ENCODE data around the gene KRTAP5-2. TPM values are rescaled to one million over a fixed set of nuclear protein-coding genes. Genes with fewer than 3 reads are reported as not detected.

The KRTAP5-2 gene
- total and polyA plus RNA-seq, 2 experiments from 2014 or later: not detected

GRCh38 chr11:1636291-1636950, 38.3 kb upstream of the KRTAP5-2 start:
- H3K27me3 ChIP-seq (replicated peaks; ENCODE audit: insufficient read depth): peaks cover 65% of the 10 kb centered on the region
- no peaks in the 10 kb centered on the region for H3F3A ChIP-seq (ENCODE audit: insufficient read depth)
- no peaks in the 10 kb centered on the region for H3K9me2 ChIP-seq (ENCODE audit: insufficient read depth)
- no peak overlapping the region for H3K4me2 ChIP-seq (ENCODE audit: unreplicated experiment)
- H3K36me3 ChIP-seq (ENCODE audit: low read depth): no peaks in the 10 kb centered on the region
- 57 to 60% methylated on average over 19 of the region's 19 CpGs for WGBS, 2 experiments (ENCODE audit: low coverage in 1 of 2, low lambda C conversion rate in 2 of 2, missing lambda C conversion rate in 2 of 2)
- H3K9ac ChIP-seq: no peak overlapping the region
- H3K79me2 ChIP-seq (ENCODE audit: insufficient read depth): no peaks in the 10 kb centered on the region
- in situ Hi-C loops (cut with MboI): no loop called here
- H3K27ac ChIP-seq: no peak overlapping the region
- no peaks in the 10 kb centered on the region for H3K9me3 ChIP-seq (ENCODE audit: low read depth)
- H4K20me1 ChIP-seq (ENCODE audit: insufficient read depth): no peaks in the 10 kb centered on the region
- H2AFZ ChIP-seq: no peak overlapping the region
- DNase-seq: no peak
- TF ChIP-seq EZH2 (IDR thresholded peaks at IDR 0.05; ENCODE audit: insufficient read depth, poor library complexity, severe bottlenecking): no peak
- no peak for TF ChIP-seq EZH2phosphoT487 (IDR thresholded peaks at IDR 0.05; ENCODE audit: insufficient read depth, low read depth)
- no peak overlapping the region for H3K4me3 ChIP-seq
- H3K4me1 ChIP-seq (ENCODE audit: insufficient read depth): no peaks in the 10 kb centered on the region

DNA sequence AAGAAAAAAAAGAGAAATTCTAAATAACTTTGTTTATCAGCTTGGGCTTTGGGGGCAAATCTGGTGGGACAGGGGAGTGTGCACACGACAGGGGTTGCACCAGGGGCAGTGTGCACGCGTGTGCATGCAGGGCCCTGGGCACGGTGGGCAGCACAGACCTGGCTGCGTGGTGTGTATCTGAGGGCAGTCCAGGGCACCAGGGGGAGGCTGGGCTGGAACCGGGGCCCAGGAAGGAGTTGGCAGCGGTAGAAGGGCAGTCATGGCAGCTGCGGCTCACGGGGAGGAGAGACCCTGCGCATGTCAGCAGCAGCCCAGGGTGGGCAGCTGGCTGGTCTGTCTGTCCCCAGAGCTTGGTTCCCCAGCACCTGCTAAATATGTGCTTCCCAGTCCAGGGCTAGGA, 35.8 kb upstream of the KRTAP5-2 start:
- H3K4me3 ChIP-seq: no peak overlapping the region
- no peaks in the 10 kb centered on the region for H3K9me3 ChIP-seq (ENCODE audit: low read depth)
- TF ChIP-seq EZH2phosphoT487 (IDR thresholded peaks at IDR 0.05; ENCODE audit: insufficient read depth, low read depth): no peak
- TF ChIP-seq EZH2 (IDR thresholded peaks at IDR 0.05; ENCODE audit: insufficient read depth, poor library complexity, severe bottlenecking): no peak
- no peaks in the 10 kb centered on the region for H3K79me2 ChIP-seq (ENCODE audit: insufficient read depth)
- H3K4me2 ChIP-seq (ENCODE audit: unreplicated experiment): no peak overlapping the region
- H2AFZ ChIP-seq: no peak overlapping the region
- in situ Hi-C loops (cut with MboI): no loop called here
- H3K36me3 ChIP-seq (ENCODE audit: low read depth): no peaks in the 10 kb centered on the region
- H3K27me3 ChIP-seq (replicated peaks; ENCODE audit: insufficient read depth): peaks cover 67% of the 10 kb centered on the region
- H3K9me2 ChIP-seq (ENCODE audit: insufficient read depth): no peaks in the 10 kb centered on the region
- no peaks in the 10 kb centered on the region for H3F3A ChIP-seq (ENCODE audit: insufficient read depth)
- no peak overlapping the region for H3K9ac ChIP-seq
- H3K4me1 ChIP-seq (ENCODE audit: insufficient read depth): no peaks in the 10 kb centered on the region
- H3K27ac ChIP-seq: no peak overlapping the region
- no peaks in the 10 kb centered on the region for H4K20me1 ChIP-seq (ENCODE audit: insufficient read depth)
- DNase-seq: no peak
- 51 to 62% methylated on average over 10 of the region's 10 CpGs for WGBS, 2 experiments (ENCODE audit: low coverage in 1 of 2, low lambda C conversion rate in 2 of 2, missing lambda C conversion rate in 2 of 2)

DNA sequence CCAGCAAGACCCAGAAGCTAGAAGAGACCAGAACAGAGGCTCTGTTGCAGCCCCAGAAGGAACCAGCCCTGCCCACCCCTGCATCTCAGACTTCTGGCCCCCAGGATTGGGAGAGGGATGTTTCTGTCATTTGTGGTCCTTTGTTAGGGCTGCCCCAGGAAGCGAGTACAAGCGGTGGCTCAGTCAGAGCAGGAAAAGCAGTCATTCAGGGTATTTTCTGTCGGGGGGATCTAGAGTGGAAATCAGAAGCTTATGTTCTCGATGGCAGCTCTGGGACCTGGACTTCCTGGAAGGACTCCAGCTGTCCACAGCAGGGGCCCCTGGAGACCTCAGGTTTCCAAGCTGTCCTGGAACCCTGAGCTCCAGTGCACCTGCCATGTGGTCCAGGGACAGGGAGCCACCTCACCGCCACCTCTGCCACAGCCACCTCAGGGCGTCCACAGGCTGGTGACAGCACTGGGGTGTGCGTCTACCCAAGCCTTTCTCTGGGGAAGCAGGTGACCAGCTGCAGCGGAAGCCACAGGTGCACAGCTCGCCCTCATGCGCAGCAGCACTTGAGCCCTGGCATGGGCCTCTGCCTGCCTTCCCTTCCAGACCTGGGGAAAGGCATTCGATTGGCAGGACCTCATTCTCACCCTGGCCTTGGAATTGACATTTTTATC, 34.1 kb upstream of the KRTAP5-2 start:
- H4K20me1 ChIP-seq (ENCODE audit: insufficient read depth): no peaks in the 10 kb centered on the region
- no peaks in the 10 kb centered on the region for H3K9me3 ChIP-seq (ENCODE audit: low read depth)
- H3K9me2 ChIP-seq (ENCODE audit: insufficient read depth): no peaks in the 10 kb centered on the region
- peaks cover 68% of the 10 kb centered on the region for H3K27me3 ChIP-seq (replicated peaks; ENCODE audit: insufficient read depth)
- DNase-seq: no peak
- no peak overlapping the region for H2AFZ ChIP-seq
- no peaks in the 10 kb centered on the region for H3K36me3 ChIP-seq (ENCODE audit: low read depth)
- in situ Hi-C loops (cut with MboI): no loop called here
- 39 to 42% methylated on average over 11 of the region's 11 CpGs for WGBS, 2 experiments (ENCODE audit: low coverage in 1 of 2, low lambda C conversion rate in 2 of 2, missing lambda C conversion rate in 2 of 2)
- no peaks in the 10 kb centered on the region for H3K4me1 ChIP-seq (ENCODE audit: insufficient read depth)
- H3F3A ChIP-seq (ENCODE audit: insufficient read depth): no peaks in the 10 kb centered on the region
- no peak overlapping the region for H3K4me3 ChIP-seq
- H3K79me2 ChIP-seq (ENCODE audit: insufficient read depth): no peaks in the 10 kb centered on the region
- no peak overlapping the region for H3K4me2 ChIP-seq (ENCODE audit: unreplicated experiment)
- no peak for TF ChIP-seq EZH2phosphoT487 (IDR thresholded peaks at IDR 0.05; ENCODE audit: insufficient read depth, low read depth)
- no peak for TF ChIP-seq EZH2 (IDR thresholded peaks at IDR 0.05; ENCODE audit: insufficient read depth, poor library complexity, severe bottlenecking)
- H3K27ac ChIP-seq: no peak overlapping the region
- no peak overlapping the region for H3K9ac ChIP-seq

- Histone ChIP-seq H3K27me3 (replicated peaks; ENCODE audit: insufficient read depth) (peaks cover 70% of the 10 kb centered on the region), H3F3A (ENCODE audit: insufficient read depth) (no peaks in the 10 kb centered on the region), H3K27ac (no peak overlapping the region), H3K4me3 (no peak overlapping the region), H3K9me3 (ENCODE audit: low read depth) (no peaks in the 10 kb centered on the region), H4K20me1 (ENCODE audit: insufficient read depth) (no peaks in the 10 kb centered on the region), H3K79me2 (ENCODE audit: insufficient read depth) (no peaks in the 10 kb centered on the region), H3K4me1 (ENCODE audit: insufficient read depth) (no peaks in the 10 kb centered on the region), H3K9ac (no peak overlapping the region), H2AFZ (no peak overlapping the region), H3K9me2 (ENCODE audit: insufficient read depth) (no peaks in the 10 kb centered on the region), H3K36me3 (ENCODE audit: low read depth) (no peaks in the 10 kb centered on the region), H3K4me2 (ENCODE audit: unreplicated experiment) (no peak overlapping the region)
- WGBS, 2 experiments (ENCODE audit: low coverage in 1 of 2, low lambda C conversion rate in 2 of 2, missing lambda C conversion rate in 2 of 2): 31 to 38% methylated on average over 13 of the region's 13 CpGs
- TF ChIP-seq EZH2phosphoT487 (IDR thresholded peaks at IDR 0.05; ENCODE audit: insufficient read depth, low read depth) (no peak), EZH2 (IDR thresholded peaks at IDR 0.05; ENCODE audit: insufficient read depth, poor library complexity, severe bottlenecking) (no peak)
- in situ Hi-C loops (cut with MboI): no loop called here
- no peak for DNase-seq
These were observed 33.0 kb upstream of the KRTAP5-2 start for GRCh38 chr11:1631066-1631568.
